Measurements from ENCODE around the gene PLCB4.

PLCB4 gene

DNA sequence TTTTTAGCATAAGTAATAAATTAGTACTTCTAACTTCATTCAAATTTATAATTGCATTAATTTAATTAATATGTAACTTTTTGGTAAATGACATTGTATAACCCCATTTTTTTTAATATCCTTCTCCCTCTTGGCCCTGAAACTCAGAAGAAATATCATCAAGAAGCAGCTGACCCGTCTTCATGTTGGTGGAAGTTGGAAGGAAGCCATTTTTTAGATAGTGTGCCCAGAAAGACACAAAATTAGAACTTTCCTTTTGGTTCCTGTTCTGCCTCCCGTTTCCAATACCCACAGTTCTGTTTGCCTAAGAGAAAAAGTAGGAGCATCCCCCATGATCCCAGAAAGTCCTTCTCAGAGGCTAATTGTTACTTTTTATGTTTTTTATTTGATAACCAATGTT is 65.5 kb downstream of the PLCB4 start:
- Histone ChIP-seq H3K27me3 (ENCODE audit: control insufficient read depth, insufficient read depth, low read length) (no peaks in the 10 kb centered on the region), H3K9me3 (ENCODE audit: control insufficient read depth, low read length) (no peaks in the 10 kb centered on the region), H3K9ac (ENCODE audit: low read length) (no peak overlapping the region), H3K4me1 (ENCODE audit: control insufficient read depth, insufficient read depth, low read length) (no peaks in the 10 kb centered on the region), H3K36me3 (ENCODE audit: control insufficient read depth, insufficient read depth, low read length) (no peaks in the 10 kb centered on the region), H3K4me3 (ENCODE audit: low read length) (no peak overlapping the region)

DNA sequence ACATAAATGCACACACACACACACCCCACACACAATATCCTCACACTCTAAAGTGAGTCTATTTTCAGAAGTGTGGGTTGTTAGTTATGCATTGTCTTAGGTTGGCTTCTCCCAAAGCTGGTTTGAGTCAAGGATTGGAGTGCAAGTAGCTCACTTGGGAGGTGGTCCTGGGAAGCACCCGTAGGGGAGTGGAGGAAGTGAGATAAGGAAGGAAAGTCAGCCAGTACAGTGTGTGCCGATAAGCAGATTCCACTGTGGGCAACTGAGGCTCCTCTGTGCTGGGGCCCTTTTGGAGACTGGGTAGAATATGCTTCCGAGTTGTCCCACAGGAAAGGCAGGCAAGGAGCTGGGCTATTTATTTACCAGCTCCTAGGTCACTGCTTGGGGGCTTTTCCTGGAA is 67.2 kb downstream of the PLCB4 start:
- Histone ChIP-seq H3K36me3 (ENCODE audit: control insufficient read depth, insufficient read depth, low read length) (no peaks in the 10 kb centered on the region), H3K4me1 (ENCODE audit: control insufficient read depth, insufficient read depth, low read length) (no peaks in the 10 kb centered on the region), H3K4me3 (ENCODE audit: low read length) (no peak overlapping the region), H3K9ac (ENCODE audit: low read length) (no peak overlapping the region), H3K9me3 (ENCODE audit: control insufficient read depth, low read length) (no peaks in the 10 kb centered on the region), H3K27me3 (ENCODE audit: control insufficient read depth, insufficient read depth, low read length) (no peaks in the 10 kb centered on the region)

DNA sequence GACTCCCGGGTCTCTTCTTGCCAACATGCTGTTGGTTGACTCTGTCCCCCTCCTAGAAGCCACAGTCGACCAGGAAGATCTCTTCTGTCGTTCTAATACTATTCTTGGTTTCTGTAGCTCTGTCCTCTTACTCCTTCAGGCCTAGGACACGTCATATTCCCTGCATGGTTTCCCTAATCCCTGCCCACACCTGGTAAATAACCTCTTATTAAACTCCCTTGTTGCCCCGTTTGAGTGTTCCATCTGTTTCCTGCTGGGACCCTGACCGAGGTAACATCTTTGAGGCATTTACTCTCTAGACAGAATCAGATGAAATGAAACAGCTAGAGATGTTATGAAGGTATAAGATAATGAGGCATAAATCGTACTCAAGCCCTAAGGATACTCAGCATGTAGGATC is 68.1 kb downstream of the PLCB4 start:
- no peak overlapping the region for H3K4me3 ChIP-seq (ENCODE audit: low read length)
- no peaks in the 10 kb centered on the region for H3K27me3 ChIP-seq (ENCODE audit: control insufficient read depth, insufficient read depth, low read length)
- no peaks in the 10 kb centered on the region for H3K9me3 ChIP-seq (ENCODE audit: control insufficient read depth, low read length)
- H3K4me1 ChIP-seq (ENCODE audit: control insufficient read depth, insufficient read depth, low read length), result no peaks in the 10 kb centered on the region
- H3K9ac ChIP-seq (ENCODE audit: low read length), result no peak overlapping the region
- H3K36me3 ChIP-seq (ENCODE audit: control insufficient read depth, insufficient read depth, low read length), result no peaks in the 10 kb centered on the region

DNA sequence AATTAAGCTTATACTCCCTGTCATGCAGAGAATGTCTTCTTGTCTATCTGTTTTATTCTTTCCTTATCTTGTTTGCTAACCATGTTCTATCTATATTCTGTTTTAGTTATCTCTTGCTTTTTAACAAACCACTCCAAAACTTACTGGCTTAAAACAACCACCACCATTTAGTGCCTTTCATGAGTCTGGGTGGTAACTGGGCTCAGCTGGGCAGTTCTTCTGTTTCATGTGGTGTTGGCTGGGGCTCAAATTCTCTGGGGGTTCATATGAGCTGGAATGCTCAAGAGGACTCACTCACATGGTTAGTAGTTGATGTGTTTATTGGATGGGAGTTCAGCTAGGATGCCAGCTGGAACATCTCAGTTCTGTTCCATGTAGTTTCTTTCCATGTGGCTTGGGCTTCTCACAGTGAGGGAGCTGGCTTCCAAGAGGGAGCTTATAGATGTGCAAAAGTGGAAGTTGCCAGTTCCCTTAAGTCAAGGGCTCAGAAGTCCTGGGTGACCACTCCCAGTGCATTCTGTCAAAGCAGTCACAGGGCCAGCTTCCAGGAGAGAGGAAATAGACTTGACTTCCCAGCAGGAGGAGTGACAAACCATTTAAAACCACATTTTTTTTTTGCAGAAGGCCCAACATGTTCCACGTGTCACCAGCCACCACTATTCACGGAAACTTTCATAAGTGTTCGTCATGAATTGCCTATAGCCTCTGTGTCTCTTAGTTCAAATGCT is 70.4 kb downstream of the PLCB4 start:
- no peaks in the 10 kb centered on the region for H3K4me1 ChIP-seq (ENCODE audit: control insufficient read depth, insufficient read depth, low read length)
- no peaks in the 10 kb centered on the region for H3K9me3 ChIP-seq (ENCODE audit: control insufficient read depth, low read length)
- no peak overlapping the region for H3K4me3 ChIP-seq (ENCODE audit: low read length)
- no peaks in the 10 kb centered on the region for H3K27me3 ChIP-seq (ENCODE audit: control insufficient read depth, insufficient read depth, low read length)
- no peaks in the 10 kb centered on the region for H3K36me3 ChIP-seq (ENCODE audit: control insufficient read depth, insufficient read depth, low read length)
- no peak overlapping the region for H3K9ac ChIP-seq (ENCODE audit: low read length)

DNA sequence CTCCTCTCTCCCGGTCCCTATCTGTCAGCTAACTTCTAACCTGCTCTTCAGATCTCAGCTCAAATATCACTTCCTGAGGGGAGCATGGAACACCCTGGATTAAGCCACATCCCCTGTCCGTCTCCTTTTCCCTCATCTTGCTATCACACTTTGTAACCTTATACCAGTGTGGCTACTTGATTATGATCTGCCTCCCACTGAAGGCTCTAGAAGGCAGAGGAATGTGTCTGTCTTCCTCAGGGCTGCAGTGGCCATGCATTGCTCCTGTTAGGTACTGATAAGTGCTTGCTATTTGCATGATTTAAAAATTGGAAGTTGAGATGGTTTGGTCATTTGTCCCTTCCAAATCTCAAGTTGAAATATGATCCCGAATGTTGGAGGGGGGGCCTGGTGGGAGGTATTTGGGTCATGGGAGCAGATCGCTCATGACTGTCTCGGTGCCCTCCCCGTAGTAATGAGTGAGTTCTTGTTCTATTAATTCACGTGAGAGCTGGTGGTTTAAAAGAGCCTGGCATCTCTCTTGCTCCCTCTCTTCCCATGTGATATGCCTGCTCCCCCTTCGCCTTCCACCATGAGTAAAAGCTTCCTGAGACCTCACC is 71.4 kb downstream of the PLCB4 start:
- Histone ChIP-seq H3K36me3 (ENCODE audit: control insufficient read depth, insufficient read depth, low read length) (no peaks in the 10 kb centered on the region), H3K9ac (ENCODE audit: low read length) (no peak overlapping the region), H3K27me3 (ENCODE audit: control insufficient read depth, insufficient read depth, low read length) (no peaks in the 10 kb centered on the region), H3K4me1 (ENCODE audit: control insufficient read depth, insufficient read depth, low read length) (no peaks in the 10 kb centered on the region), H3K4me3 (ENCODE audit: low read length) (no peak overlapping the region), H3K9me3 (ENCODE audit: control insufficient read depth, low read length) (no peaks in the 10 kb centered on the region)

DNA sequence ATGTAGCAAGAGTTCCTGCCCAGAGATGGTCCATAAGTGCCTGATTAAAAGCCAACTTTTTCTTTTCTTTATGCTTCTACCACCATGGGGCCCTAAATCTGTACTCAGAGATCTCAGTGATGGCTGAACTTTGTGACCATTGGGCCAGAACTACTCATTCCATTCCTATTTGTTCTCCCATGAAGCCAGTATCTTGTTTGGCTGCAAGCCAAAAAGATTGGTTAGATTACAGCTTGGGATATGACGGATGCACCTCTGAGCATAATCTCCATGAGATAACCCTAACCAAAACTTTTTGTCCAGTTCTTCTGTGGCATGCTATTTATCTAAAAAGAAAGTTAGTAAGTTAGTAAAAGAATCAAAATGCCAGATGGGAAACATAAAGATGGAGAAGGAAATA is 72.2 kb downstream of the PLCB4 start:
- Histone ChIP-seq H3K9ac (ENCODE audit: low read length) (no peak overlapping the region), H3K9me3 (ENCODE audit: control insufficient read depth, low read length) (no peaks in the 10 kb centered on the region), H3K4me3 (ENCODE audit: low read length) (no peak overlapping the region), H3K4me1 (ENCODE audit: control insufficient read depth, insufficient read depth, low read length) (no peaks in the 10 kb centered on the region), H3K36me3 (ENCODE audit: control insufficient read depth, insufficient read depth, low read length) (no peaks in the 10 kb centered on the region), H3K27me3 (ENCODE audit: control insufficient read depth, insufficient read depth, low read length) (no peaks in the 10 kb centered on the region)

DNA sequence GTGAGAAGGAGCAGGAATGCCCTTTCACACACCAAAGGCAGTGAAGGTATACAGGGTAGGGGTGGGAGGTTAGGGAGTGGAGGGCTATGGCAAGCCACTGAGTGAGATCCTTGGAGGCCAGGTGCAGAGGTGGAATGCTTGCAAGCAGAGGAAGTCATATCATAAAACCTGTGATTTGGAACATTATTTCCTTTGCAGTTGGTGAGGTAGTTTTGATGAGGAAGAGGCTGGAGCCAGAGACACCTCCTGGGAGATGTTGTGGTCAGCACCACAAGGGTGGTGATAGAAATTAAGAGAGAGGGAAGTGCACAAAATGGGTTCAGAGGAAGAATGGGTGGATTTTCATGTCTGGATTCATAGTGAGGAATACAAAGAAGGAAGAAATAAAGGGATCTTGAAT is 73.0 kb downstream of the PLCB4 start:
- H3K4me3 ChIP-seq (ENCODE audit: low read length), result no peak overlapping the region

DNA sequence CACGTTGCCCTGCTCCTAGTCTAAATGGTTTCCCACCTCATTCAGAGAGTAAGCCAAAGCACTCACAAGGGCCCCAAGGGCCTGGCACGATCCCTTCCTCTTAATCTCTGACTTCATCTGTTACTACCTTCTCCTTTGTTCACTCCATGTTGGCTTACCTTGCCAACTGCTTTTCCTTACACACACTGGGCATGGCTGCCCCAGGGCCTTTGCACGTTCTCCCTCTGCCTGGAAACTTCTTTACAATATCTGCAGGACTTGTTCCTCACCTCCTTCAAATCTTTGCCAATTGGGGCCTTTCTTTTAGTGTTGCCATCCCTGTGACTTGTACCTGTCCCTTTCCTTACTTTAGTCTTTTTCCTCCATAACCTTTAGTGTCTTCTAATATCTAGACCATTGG is 73.9 kb downstream of the PLCB4 start:
- Histone ChIP-seq H3K4me1 (ENCODE audit: control insufficient read depth, insufficient read depth, low read length) (peaks cover 6% of the 10 kb centered on the region), H3K9ac (ENCODE audit: low read length) (no peak overlapping the region), H3K4me3 (ENCODE audit: low read length) (no peak overlapping the region), H3K27me3 (ENCODE audit: control insufficient read depth, insufficient read depth, low read length) (no peaks in the 10 kb centered on the region), H3K9me3 (ENCODE audit: control insufficient read depth, low read length) (no peaks in the 10 kb centered on the region), H3K36me3 (ENCODE audit: control insufficient read depth, insufficient read depth, low read length) (no peaks in the 10 kb centered on the region)

More for the DNA sequence above, 73.0 kb downstream of the PLCB4 start:
- no peaks in the 10 kb centered on the region for H3K4me1 ChIP-seq (ENCODE audit: control insufficient read depth, insufficient read depth, low read length)
- no peaks in the 10 kb centered on the region for H3K27me3 ChIP-seq (ENCODE audit: control insufficient read depth, insufficient read depth, low read length)
- no peaks in the 10 kb centered on the region for H3K36me3 ChIP-seq (ENCODE audit: control insufficient read depth, insufficient read depth, low read length)
- no peak overlapping the region for H3K9ac ChIP-seq (ENCODE audit: low read length)
- H3K9me3 ChIP-seq (ENCODE audit: control insufficient read depth, low read length), result no peaks in the 10 kb centered on the region

DNA sequence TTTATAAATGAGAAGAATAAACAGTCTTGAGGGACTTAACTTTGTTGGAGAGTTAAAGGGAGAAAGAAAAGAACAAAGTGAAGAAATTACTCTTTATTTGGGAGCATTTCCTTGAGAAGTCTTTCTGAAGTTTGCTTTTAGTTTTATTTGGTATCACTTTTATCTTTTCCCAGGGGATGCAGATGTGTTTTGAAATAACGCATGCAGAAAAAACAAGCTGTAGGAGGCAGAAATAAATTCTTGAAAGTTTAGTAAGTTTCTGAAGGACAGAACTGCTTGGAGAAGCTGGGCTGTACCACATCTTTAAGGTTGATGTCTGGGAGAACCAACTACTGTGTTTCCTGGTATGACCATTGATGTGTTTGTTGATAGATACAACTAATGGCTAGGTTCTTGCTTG is 75.0 kb downstream of the PLCB4 start:
- H3K27me3 ChIP-seq (ENCODE audit: control insufficient read depth, insufficient read depth, low read length), result no peaks in the 10 kb centered on the region
- H3K4me3 ChIP-seq (ENCODE audit: low read length), result no peak overlapping the region
- H3K9me3 ChIP-seq (ENCODE audit: control insufficient read depth, low read length), result no peaks in the 10 kb centered on the region
- H3K4me1 ChIP-seq (ENCODE audit: control insufficient read depth, insufficient read depth, low read length), result peaks cover 15% of the 10 kb centered on the region
- no peaks in the 10 kb centered on the region for H3K36me3 ChIP-seq (ENCODE audit: control insufficient read depth, insufficient read depth, low read length)
- no peak overlapping the region for H3K9ac ChIP-seq (ENCODE audit: low read length)

DNA sequence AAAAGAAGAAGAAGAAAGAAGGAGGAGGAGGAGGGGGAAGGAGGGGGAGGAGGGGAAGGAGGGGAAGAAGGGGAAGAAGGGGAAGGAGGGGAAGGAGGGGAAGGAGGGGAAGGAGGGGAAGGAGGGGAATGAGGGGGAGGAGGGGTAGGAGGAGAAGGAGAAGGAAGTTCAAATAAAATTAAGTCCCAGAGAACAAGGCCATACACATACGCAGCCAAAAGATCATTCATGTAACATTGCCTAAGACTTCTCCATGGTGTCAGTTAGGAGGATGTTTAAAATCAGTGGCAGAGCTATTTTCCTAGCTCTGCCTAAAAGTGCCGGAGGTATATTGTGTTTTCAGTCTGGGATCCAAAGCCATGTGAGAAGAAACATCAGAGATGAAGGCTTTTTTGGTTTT is 75.8 kb downstream of the PLCB4 start:
- Histone ChIP-seq H3K4me3 (ENCODE audit: low read length) (no peak overlapping the region), H3K36me3 (ENCODE audit: control insufficient read depth, insufficient read depth, low read length) (no peaks in the 10 kb centered on the region), H3K9me3 (ENCODE audit: control insufficient read depth, low read length) (no peaks in the 10 kb centered on the region), H3K27me3 (ENCODE audit: control insufficient read depth, insufficient read depth, low read length) (no peaks in the 10 kb centered on the region), H3K9ac (ENCODE audit: low read length) (no peak overlapping the region), H3K4me1 (ENCODE audit: control insufficient read depth, insufficient read depth, low read length) (peaks cover 16% of the 10 kb centered on the region)

DNA sequence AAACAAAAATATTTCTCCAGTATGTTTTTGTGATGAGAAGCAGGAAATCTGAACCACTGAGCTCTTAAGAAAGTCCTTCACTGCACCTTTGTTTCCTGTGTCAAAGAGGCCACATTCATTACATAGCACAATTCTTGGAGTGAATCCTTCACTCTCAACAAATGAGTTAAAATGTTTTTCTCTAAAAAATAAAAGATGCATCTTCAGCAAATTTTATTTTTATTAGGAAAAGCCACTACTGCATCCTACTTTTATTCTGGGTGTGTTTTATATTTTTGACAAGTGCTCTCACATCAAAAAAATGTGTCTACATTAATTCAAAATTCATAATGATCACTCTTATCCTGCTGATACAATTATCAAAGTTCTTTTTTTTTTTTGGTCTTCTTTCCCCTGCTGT is 76.3 kb downstream of the PLCB4 start:
- Histone ChIP-seq H3K4me3 (ENCODE audit: low read length) (no peak overlapping the region), H3K4me1 (ENCODE audit: control insufficient read depth, insufficient read depth, low read length) (peaks cover 16% of the 10 kb centered on the region), H3K9me3 (ENCODE audit: control insufficient read depth, low read length) (no peaks in the 10 kb centered on the region), H3K36me3 (ENCODE audit: control insufficient read depth, insufficient read depth, low read length) (no peaks in the 10 kb centered on the region), H3K27me3 (ENCODE audit: control insufficient read depth, insufficient read depth, low read length) (no peaks in the 10 kb centered on the region), H3K9ac (ENCODE audit: low read length) (no peak overlapping the region)

DNA sequence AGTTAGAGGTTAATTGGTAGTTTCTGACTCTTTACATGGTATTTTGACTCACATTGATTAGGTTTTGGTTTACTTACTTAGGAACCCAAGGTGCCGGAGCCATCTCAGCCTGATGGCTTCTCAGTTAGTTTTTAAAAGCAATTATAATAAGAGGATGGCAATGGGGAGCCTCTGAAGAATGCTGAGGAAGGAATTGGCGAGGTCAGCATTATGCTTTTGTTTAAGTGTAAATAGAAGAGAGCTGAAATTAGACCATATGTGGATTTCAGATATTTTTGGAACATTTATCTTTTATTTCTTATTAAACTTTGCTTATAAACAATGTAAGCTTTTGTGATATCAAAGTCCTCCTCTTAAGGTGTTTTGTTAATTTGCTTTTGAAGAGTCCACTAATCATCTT is 77.8 kb downstream of the PLCB4 start:
- Histone ChIP-seq H3K36me3 (ENCODE audit: control insufficient read depth, insufficient read depth, low read length) (no peaks in the 10 kb centered on the region), H3K4me1 (ENCODE audit: control insufficient read depth, insufficient read depth, low read length) (peaks cover 16% of the 10 kb centered on the region), H3K27me3 (ENCODE audit: control insufficient read depth, insufficient read depth, low read length) (no peaks in the 10 kb centered on the region), H3K9ac (ENCODE audit: low read length) (no peak overlapping the region), H3K9me3 (ENCODE audit: control insufficient read depth, low read length) (no peaks in the 10 kb centered on the region), H3K4me3 (ENCODE audit: low read length) (no peak overlapping the region)
